Mesenteric fat pad (tissue), 1 donor: ENCODE measurements around the gene RBAK. TPM values are rescaled to one million over a fixed set of nuclear protein-coding genes. Genes with fewer than 3 reads are reported as not detected.
"Not testable (repeated sequence)": the region's sequence is repeated elsewhere in the genome, so short reads cannot be mapped to it uniquely, and the experiment has no call there.

Source experiments
- DNase-seq: peaks from one replicate; pipeline ENCODE4 v3.0.0-alpha.2; 2020; ENCODE audit warnings: low spot score
- total RNA-seq: library from RNA; stranded (reverse); fragmentation: NEBNext Ultra II Directional; extraction: Animal tissue kit (Norgen Biotek cat#: 25700); gene quantifications from one replicate; pipeline ENCODE4 v1.2.1, GENCODE V29; 2021
- donor health status: DM: yes; HTN: yes; CAD: no.

RBAK gene
- total RNA-seq, 1 donor from 2014 or later: 9.8 TPM

- DNase-seq: no peak
These were observed 5.0 kb downstream of the RBAK start for GRCh38 chr7:5050676-5051075.

- DNase-seq: not testable (repeated sequence)
These were observed 6.1 kb downstream of the RBAK start for GRCh38 chr7:5051731-5052130.

GRCh38 chr7:5053175-5053574 lies 7.5 kb downstream of the RBAK start:
- DNase-seq: no peak

- DNase-seq: no peak
These were observed 18.0 kb downstream of the RBAK start for GRCh38 chr7:5063698-5064097.

GRCh38 chr7:5064391-5065106 lies 18.9 kb downstream of the RBAK start:
- no peak for DNase-seq

- DNase-seq: no peak
These were observed 19.4 kb downstream of the RBAK start for GRCh38 chr7:5065107-5065407.

- DNase-seq: no peak
These were observed 22.9 kb downstream of the RBAK start for GRCh38 chr7:5068521-5068920.

GRCh38 chr7:5070206-5070605 lies 24.5 kb downstream of the RBAK start:
- no peak for DNase-seq

GRCh38 chr7:5075187-5075586 lies 29.5 kb downstream of the RBAK start:
- not testable (repeated sequence) for DNase-seq

GRCh38 chr7:5077740-5078139 lies 32.1 kb downstream of the RBAK start:
- DNase-seq: peak; percentile 71

GRCh38 chr7:5082806-5083205 lies 37.1 kb downstream of the RBAK start:
- peak; percentile 68 for DNase-seq

- DNase-seq: peak; percentile 76
These were observed 37.7 kb downstream of the RBAK start for GRCh38 chr7:5083311-5083711.

- DNase-seq: peak; percentile 68
These were observed 40.6 kb downstream of the RBAK start for GRCh38 chr7:5086256-5086655.

GRCh38 chr7:5088228-5088833 lies 42.7 kb downstream of the RBAK start:
- not testable (repeated sequence) for DNase-seq

- peak; percentile 53 for DNase-seq
These were observed 43.2 kb downstream of the RBAK start for GRCh38 chr7:5088906-5089305.

- no peak for DNase-seq
These were observed 48.3 kb downstream of the RBAK start for GRCh38 chr7:5093948-5094347.

- DNase-seq: no peak
These were observed 49.0 kb downstream of the RBAK start for GRCh38 chr7:5094641-5095040.

GRCh38 chr7:5116359-5116758 lies 70.7 kb downstream of the RBAK start:
- DNase-seq: no peak

- DNase-seq: no peak
These were observed 71.7 kb downstream of the RBAK start for GRCh38 chr7:5117095-5117970.
